Islet precursor cell (in vitro differentiated cells): ENCODE results near the gene LTB.
A peak's percentile ranks its signal among the peaks of the same experiment; 100 is the strongest.
"Not testable (repeated sequence)": the region's sequence is repeated elsewhere in the genome, so short reads cannot be mapped to it uniquely, and the experiment has no call there.

Experiments used
- DNase-seq: peaks from one replicate; pipeline ENCODE4 v3.0.0-alpha.2; 2018

LTB gene

DNA sequence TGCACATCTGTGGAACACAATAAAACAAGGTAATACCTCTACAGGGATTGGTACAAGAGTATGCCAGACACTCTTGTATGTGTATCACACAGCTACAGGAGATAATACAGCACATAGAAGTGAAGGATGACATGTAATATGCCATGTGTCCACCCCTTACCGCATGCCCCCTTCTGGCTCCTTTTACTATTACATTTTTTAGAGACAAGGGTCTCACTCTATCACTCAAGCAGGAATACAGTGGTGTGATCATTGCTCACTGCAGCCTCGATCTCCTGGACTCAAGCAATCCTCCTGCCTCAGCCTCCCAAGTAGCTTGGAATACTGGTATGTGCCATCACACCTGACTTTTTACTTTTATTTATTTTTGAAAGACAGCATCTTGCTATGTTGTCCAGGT is 14.8 kb upstream of the LTB start:
- DNase-seq: no peak

DNA sequence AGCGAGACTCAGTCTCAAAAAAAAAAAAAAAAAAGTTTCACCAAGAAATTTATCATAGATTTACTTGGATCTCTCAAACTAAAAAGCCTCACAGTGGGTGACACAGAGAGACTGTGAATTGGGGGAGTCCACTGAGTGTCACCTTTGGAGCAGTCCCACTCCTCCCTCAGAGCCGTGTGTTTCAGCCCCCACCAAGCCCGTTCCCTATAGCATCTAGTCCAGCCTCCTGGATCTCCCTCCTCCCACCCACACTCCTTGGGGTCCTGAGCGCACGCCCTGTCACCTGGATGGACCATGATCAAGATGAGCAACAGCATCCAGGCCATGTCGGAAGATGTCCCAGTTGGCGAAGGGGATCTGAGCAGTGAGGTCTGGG is 10.2 kb upstream of the LTB start:
- no peak for DNase-seq

DNA sequence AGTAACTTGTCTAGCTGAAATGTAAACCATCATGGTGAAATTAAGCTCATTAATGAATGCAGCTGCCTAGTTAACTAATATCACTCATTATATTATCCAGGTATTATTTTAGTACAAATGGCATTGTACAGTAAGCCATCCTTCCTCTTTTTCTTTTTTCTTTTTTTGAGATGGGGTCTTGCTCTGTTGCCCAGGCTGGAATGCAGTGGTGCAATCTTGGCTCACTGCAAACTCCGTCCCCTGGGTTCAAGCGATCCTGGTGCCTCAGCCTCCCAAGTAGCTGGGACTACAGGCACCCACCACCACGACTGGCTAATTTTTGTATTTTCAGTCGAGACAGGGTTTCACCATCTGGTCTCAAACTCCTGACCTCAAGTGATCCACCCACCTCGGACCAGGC is 8.5 kb upstream of the LTB start:
- not testable (repeated sequence) for DNase-seq

- no peak for DNase-seq
Measured at GRCh38 chr6:31588871-31589650, 6.8 kb upstream of the LTB start.

DNA sequence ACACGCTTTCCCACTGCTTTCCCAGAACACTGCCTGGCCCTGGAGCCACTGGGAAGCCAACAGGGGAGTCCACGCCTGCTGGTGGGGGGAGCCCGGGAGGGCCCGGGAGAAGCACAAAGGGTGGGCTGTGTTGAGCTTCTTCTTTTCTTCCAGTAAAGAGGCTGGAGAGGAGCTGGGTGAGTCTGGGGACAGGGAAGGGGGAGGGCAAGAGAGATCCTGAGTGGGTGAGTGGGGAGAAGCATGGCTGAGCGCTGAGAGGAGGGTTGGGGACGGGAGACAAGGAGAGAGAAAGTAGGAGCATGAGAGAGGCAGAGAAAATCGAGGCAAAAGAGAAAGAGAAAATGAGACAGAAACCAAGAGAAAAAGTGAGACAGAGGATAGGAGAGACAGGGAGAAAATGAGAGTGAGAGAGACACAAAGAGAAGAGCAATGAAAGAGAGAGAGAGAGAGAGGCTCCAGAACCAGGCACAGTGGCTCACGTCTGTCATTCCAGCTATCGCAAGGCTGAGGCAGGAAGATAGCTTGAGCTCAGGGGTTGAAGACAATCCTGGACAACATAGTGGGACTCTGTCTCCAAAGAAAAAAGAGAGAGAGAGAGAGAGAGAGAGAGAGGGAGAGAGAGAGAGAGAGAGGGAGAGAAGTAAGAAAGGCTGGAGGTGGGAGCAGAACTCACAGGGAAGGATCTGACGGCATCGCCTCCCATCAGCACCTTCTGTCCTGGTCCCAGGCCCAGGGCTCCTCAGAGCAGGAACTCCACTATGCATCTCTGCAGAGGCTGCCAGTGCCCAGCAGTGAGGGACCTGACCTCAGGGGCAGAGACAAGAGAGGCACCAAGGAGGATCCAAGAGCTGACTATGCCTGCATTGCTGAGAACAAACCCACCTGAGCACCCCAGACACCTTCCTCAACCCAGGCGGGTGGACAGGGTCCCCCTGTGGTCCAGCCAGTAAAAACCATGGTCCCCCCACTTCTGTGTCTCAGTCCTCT is 5.9 kb upstream of the LTB start:
- DNase-seq: no peak

DNA sequence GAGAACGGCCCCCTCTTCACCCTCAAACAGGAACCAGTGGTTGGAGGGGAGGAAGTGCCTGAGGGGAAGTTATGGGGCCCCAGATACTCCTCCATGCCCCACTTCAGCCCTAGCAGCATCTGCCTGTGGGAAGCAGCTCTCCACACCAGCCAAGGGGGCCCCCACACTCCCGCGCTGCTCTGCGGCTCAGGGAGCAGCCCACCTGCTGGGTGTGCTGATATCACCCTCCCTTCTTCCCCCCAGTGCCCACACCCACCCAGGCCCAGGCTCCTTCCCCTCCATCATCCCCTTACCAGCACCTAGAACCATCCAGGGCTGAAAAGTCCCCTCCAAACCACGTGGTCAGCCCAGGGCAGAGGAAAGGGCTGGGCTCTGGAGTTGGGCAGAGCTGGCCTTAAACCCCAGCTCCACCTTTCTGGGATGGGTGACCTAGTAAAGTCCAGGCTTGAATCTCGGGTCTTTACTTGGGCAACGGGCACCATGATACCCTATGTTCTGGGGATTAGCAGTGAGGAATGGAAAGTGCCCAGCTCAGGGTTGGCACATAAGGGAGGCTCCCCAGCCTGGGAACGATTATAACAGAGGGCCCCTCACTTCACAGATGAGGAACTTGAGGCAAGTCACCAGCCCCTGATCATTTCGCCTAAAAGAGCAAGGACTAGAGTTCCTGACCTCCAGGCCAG is 4.5 kb upstream of the LTB start:
- no peak for DNase-seq

DNA sequence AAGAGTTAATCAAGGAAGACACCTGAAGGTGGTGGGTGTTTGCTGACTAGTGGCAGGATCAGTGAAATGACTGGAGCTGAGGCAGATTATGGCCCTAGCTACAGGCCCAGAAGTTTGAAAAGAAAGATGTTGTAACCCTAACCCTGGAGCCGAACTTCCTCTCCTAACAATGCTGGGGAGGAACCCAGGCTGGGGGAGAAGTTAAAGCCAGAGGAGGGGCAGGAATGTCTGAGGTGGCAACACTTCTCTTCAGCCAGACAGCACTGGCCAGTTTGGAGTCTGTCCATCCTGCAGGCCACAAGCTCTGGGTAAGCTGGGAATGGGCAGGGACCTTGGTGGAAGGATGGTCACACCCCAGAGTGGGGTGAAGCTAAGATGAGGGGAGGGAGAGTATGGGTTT is 3.8 kb upstream of the LTB start, which contains the start of gene LST1:
TSS of gene LST1 (plus strand) at position 270 of the 400 bp plus-strand sequence. CDS start 1,023 bp downstream, outside the sequence.
- no peak for DNase-seq

DNA sequence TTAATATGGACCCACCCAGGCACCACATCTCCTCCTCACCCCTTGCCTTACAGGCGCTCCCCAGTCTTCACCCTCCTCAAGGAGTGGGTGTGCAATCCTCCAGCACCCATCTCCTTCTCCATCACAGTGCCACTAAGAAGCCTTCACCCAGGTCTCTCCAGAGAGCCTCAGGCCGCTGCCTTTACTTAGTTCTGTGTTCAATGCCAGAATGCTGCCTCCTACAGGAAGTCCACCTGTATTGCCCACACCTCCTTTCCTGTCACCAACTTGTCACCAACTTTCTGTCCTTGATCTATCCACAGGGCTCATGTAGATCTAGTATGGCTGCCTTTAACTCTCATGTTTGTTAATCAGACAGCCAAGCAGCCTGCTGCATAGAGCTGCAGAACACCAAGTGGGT is 3.3 kb upstream of the LTB start:
- peak; percentile 71 for DNase-seq

- DNase-seq: no peak
Measured at GRCh38 chr6:31581434-31582229, 592 bp downstream of the LTB start.

GRCh38 chr6:31580807-31581433 is 1.3 kb downstream of the LTB start:
- peak; percentile 95 for DNase-seq

- no peak for DNase-seq
Measured at GRCh38 chr6:31580438-31580740, 1.8 kb downstream of the LTB start.

DNA sequence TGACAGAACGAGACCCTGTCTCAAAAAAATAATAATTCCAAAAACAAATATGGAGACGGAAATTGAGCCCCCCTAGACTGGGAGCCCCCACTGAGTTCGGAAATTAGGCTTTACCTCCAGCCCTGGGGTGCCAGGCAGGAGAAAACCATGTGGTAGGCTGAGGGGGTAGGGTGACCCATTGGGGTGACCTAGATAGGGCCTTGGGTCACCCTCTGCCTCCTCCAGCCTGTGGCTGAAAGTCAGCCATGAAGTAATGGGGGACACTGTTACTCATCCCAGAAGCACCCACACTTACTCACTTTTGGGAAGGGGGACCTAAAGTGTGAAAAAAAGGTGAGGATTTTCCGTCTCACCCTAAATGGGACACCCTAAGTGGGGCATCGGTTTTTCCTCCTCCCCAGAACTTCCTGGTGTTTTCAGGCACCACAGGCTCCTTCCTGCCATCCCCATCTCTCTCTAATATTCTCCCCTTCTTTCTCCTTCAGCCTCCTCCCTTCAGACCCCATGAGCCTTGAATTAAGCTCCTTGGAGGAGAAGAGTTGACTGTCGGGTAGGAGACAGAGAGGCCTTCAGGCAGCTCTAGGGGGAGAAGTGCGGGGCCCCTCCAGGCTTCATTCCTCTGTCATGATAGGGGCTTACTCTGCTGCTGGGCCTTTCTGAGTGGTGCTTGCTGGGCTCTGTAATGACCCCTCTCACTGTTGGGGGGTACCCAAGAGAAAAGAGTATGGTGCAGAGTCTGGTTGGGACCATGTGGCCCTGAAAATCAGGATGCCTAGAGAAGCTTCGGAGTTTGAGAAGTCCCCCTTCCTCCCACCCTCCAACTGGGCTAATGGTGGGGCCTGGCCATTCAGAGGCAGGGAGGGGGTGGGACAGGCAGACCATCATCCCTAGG is 2.4 kb downstream of the LTB start:
- no peak for DNase-seq

GRCh38 chr6:31579119-31579505 is 3.1 kb downstream of the LTB start:
- DNase-seq: no peak

GRCh38 chr6:31578184-31579118 is 3.8 kb downstream of the LTB start:
- DNase-seq: peak; percentile 98

GRCh38 chr6:31577579-31577966 is 4.7 kb downstream of the LTB start:
- DNase-seq: no peak

DNA sequence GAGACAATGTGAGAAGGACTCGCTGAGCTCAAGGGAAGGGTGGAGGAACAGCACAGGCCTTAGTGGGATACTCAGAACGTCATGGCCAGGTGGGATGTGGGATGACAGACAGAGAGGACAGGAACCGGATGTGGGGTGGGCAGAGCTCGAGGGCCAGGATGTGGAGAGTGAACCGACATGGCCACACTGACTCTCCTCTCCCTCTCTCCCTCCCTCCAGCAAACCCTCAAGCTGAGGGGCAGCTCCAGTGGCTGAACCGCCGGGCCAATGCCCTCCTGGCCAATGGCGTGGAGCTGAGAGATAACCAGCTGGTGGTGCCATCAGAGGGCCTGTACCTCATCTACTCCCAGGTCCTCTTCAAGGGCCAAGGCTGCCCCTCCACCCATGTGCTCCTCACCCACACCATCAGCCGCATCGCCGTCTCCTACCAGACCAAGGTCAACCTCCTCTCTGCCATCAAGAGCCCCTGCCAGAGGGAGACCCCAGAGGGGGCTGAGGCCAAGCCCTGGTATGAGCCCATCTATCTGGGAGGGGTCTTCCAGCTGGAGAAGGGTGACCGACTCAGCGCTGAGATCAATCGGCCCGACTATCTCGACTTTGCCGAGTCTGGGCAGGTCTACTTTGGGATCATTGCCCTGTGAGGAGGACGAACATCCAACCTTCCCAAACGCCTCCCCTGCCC is 5.2 kb downstream of the LTB start:
- DNase-seq: no peak

DNA sequence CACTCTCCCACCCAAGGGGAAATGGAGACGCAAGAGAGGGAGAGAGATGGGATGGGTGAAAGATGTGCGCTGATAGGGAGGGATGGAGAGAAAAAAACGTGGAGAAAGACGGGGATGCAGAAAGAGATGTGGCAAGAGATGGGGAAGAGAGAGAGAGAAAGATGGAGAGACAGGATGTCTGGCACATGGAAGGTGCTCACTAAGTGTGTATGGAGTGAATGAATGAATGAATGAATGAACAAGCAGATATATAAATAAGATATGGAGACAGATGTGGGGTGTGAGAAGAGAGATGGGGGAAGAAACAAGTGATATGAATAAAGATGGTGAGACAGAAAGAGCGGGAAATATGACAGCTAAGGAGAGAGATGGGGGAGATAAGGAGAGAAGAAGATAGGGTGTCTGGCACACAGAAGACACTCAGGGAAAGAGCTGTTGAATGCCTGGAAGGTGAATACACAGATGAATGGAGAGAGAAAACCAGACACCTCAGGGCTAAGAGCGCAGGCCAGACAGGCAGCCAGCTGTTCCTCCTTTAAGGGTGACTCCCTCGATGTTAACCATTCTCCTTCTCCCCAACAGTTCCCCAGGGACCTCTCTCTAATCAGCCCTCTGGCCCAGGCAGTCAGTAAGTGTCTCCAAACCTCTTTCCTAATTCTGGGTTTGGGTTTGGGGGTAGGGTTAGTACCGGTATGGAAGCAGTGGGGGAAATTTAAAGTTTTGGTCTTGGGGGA is 6.1 kb downstream of the LTB start:
- DNase-seq: no peak

GRCh38 chr6:31575335-31575901 is 6.8 kb downstream of the LTB start, which contains the start of gene TNF:
Gene TNF, plus strand, starts transcription at chr6:31575565. Its CDS starts 177 bp downstream, at chr6:31575742.
- no peak for DNase-seq
